Measurements from ENCODE around the gene KIAA0513.

DNA sequence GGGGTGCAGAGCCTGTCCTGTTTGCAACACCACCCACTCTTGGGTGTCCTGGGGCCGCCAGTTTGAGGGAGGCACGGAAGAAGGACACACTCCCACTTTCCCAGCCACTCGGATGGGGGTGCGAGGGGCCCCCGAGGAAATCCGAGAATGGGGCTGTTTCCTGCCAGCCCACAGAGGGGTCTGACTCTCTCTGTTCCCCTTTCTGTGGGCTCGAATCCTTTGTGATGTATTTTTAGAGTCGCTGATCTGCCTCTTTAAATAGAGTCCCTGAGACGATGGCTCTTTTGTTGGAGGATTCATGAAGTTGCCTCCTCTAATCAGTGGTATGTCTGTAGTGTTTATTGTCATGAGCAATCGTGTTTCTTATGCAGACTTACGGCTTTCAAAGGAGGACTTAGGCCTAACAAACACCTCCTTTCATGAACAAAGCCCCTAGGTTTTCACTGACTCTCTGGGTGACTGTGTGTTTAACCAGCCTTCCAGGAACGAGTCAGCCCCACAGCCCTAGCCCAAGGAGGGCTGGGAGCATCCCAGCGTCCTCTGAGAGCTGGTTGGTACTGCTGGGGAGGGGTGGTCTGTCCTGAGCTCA lies 55.5 kb downstream of the KIAA0513 start:
- TF ChIP-seq, protein P1, sequence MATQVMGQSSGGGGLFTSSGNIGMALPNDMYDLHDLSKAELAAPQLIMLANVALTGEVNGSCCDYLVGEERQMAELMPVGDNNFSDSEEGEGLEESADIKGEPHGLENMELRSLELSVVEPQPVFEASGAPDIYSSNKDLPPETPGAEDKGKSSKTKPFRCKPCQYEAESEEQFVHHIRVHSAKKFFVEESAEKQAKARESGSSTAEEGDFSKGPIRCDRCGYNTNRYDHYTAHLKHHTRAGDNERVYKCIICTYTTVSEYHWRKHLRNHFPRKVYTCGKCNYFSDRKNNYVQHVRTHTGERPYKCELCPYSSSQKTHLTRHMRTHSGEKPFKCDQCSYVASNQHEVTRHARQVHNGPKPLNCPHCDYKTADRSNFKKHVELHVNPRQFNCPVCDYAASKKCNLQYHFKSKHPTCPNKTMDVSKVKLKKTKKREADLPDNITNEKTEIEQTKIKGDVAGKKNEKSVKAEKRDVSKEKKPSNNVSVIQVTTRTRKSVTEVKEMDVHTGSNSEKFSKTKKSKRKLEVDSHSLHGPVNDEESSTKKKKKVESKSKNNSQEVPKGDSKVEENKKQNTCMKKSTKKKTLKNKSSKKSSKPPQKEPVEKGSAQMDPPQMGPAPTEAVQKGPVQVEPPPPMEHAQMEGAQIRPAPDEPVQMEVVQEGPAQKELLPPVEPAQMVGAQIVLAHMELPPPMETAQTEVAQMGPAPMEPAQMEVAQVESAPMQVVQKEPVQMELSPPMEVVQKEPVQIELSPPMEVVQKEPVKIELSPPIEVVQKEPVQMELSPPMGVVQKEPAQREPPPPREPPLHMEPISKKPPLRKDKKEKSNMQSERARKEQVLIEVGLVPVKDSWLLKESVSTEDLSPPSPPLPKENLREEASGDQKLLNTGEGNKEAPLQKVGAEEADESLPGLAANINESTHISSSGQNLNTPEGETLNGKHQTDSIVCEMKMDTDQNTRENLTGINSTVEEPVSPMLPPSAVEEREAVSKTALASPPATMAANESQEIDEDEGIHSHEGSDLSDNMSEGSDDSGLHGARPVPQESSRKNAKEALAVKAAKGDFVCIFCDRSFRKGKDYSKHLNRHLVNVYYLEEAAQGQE (IDR thresholded peaks at IDR 0.05; ENCODE audit: insufficient read depth in 1 of 2, low read depth in 2 of 2, low read length in 2 of 2) = no peak
- TF ChIP-seq TAF1 (IDR thresholded peaks at IDR 0.05; ENCODE audit: borderline replicate concordance, insufficient read depth, low read length) (no peak), POLR2AphosphoS5 (IDR thresholded peaks at IDR 0.05; ENCODE audit: low read depth, low read length) (no peak), SIN3A (IDR thresholded peaks at IDR 0.05; ENCODE audit: borderline replicate concordance, insufficient read depth, low read length) (no peak), FOXP2 (optimal IDR thresholded peaks at IDR 0.05; ENCODE audit: borderline replicate concordance, extremely low read depth, extremely low read length, insufficient read depth) (no peak)
